ENCODE measurements around the gene TIMP3. TPM values are rescaled to one million over a fixed set of nuclear protein-coding genes. Genes with fewer than 3 reads are reported as not detected.
A peak's percentile ranks its signal among the peaks of the same experiment; 100 is the strongest.

TIMP3 gene
- total and polyA plus RNA-seq, 2 donors: 8.7 to 29.7 TPM

- no peak overlapping the region for H3K4me3 ChIP-seq (ENCODE audit: low read length in 2 of 2)
- no peak overlapping the region for H3K27ac ChIP-seq (ENCODE audit: low read depth in 1 of 2, low read length in 1 of 2)
- no peaks in the 10 kb centered on the region for H3K36me3 ChIP-seq (ENCODE audit: control insufficient read depth in 2 of 2, insufficient read depth in 2 of 2, low read length in 1 of 2)
- peaks cover 0 to 14% of the 10 kb centered on the region in 2 donors for H3K4me1 ChIP-seq (ENCODE audit: control insufficient read depth in 2 of 2, insufficient read depth in 2 of 2, low read length in 2 of 2)
- no peaks in the 10 kb centered on the region for H3K9me3 ChIP-seq (ENCODE audit: control insufficient read depth in 2 of 2, insufficient read depth in 1 of 2, low read length in 1 of 2)
- 97% methylated on average over 2 of the region's 2 CpGs for WGBS
- no peaks in the 10 kb centered on the region for H3K27me3 ChIP-seq (ENCODE audit: control insufficient read depth in 2 of 2, insufficient read depth in 1 of 2, low read length in 1 of 2)
- no peak for DNase-seq (ENCODE audit: low read depth in 6 of 9, low spot score in 9 of 9)
Measured at GRCh38 chr22:32830957-32831356, 29.5 kb downstream of the TIMP3 start.

DNA sequence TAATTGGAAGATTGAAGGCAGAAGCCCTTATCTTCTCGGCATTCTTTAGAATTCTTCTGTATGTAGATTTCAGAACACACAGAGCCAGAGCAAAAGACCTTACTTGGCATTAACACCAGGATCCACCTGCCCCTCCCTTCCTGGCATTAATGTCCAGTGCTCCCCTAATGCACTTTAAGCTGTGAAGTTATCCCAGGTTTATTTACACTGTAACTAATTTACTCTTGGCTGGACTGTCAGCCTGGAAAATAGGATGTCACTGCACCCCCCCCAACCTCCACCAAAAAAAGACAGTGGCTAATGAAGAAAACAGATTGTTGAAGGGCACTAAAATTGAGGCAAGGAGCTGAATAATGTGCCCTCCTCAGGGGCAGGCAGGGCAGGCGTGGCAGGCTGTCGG lies 30.1 kb downstream of the TIMP3 start:
- no peaks in the 10 kb centered on the region for H3K9me3 ChIP-seq (ENCODE audit: control insufficient read depth in 2 of 2, insufficient read depth in 1 of 2, low read length in 1 of 2)
- no peak overlapping the region for H3K4me3 ChIP-seq (ENCODE audit: low read length in 2 of 2)
- no peaks in the 10 kb centered on the region for H3K27me3 ChIP-seq (ENCODE audit: control insufficient read depth in 2 of 2, insufficient read depth in 1 of 2, low read length in 1 of 2)
- no peak overlapping the region for H3K27ac ChIP-seq (ENCODE audit: low read depth in 1 of 2, low read length in 1 of 2)
- WGBS: 94% methylated on average over 3 of the region's 3 CpGs
- H3K36me3 ChIP-seq (ENCODE audit: control insufficient read depth in 2 of 2, insufficient read depth in 2 of 2, low read length in 1 of 2): no peaks in the 10 kb centered on the region
- DNase-seq (ENCODE audit: low read depth in 6 of 9, low spot score in 9 of 9): no peak
- H3K4me1 ChIP-seq (ENCODE audit: control insufficient read depth in 2 of 2, insufficient read depth in 2 of 2, low read length in 2 of 2): peaks cover 0 to 17% of the 10 kb centered on the region in 2 donors

DNA sequence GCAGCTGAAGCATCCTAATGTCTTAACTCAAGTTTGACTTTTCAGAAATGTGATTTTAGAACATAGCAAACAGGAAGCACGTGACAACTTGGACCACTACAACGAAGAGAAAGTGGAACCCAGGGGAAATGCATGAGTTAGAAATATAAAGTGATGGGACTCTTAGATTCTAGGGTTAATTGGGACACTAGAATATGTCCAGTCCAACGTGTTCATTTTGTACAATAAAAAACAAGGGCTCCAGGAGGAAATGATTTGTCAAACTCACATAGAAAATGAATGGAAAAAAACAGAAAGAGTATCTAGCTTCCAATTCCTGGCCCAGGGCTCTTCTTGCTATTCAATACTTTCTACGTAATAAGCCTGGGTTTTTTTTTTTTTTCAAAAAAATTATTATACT lies 30.7 kb downstream of the TIMP3 start:
- no peak overlapping the region for H3K27ac ChIP-seq (ENCODE audit: low read depth in 1 of 2, low read length in 1 of 2)
- 29% methylated on average over 4 of the region's 4 CpGs for WGBS
- H3K4me1 ChIP-seq (ENCODE audit: control insufficient read depth in 2 of 2, insufficient read depth in 2 of 2, low read length in 2 of 2): peaks cover 0 to 23% of the 10 kb centered on the region in 2 donors
- peak in 1 of 9 donors; percentile 39 for DNase-seq (ENCODE audit: low read depth in 6 of 9, low spot score in 9 of 9)
- H3K4me3 ChIP-seq (ENCODE audit: low read length in 2 of 2): no peak overlapping the region
- H3K9me3 ChIP-seq (ENCODE audit: control insufficient read depth in 2 of 2, insufficient read depth in 1 of 2, low read length in 1 of 2): no peaks in the 10 kb centered on the region
- H3K36me3 ChIP-seq (ENCODE audit: control insufficient read depth in 2 of 2, insufficient read depth in 2 of 2, low read length in 1 of 2): no peaks in the 10 kb centered on the region
- no peaks in the 10 kb centered on the region for H3K27me3 ChIP-seq (ENCODE audit: control insufficient read depth in 2 of 2, insufficient read depth in 1 of 2, low read length in 1 of 2)

GRCh38 chr22:32836280-32837123 lies 35.0 kb downstream of the TIMP3 start:
- DNase-seq (ENCODE audit: low read depth in 6 of 9, low spot score in 9 of 9): peak in 7 of 9 donors; percentile 33 to 73 (median 43)
- Histone ChIP-seq H3K27me3 (ENCODE audit: control insufficient read depth in 2 of 2, insufficient read depth in 1 of 2, low read length in 1 of 2) (no peaks in the 10 kb centered on the region), H3K36me3 (ENCODE audit: control insufficient read depth in 2 of 2, insufficient read depth in 2 of 2, low read length in 1 of 2) (no peaks in the 10 kb centered on the region), H3K4me3 (ENCODE audit: low read length in 2 of 2) (no peak overlapping the region), H3K4me1 (ENCODE audit: control insufficient read depth in 2 of 2, insufficient read depth in 2 of 2, low read length in 2 of 2) (peaks cover 0 to 24% of the 10 kb centered on the region in 2 donors), H3K27ac (ENCODE audit: low read depth in 1 of 2, low read length in 1 of 2) (no peak overlapping the region), H3K9me3 (ENCODE audit: control insufficient read depth in 2 of 2, insufficient read depth in 1 of 2, low read length in 1 of 2) (no peaks in the 10 kb centered on the region)
- WGBS: 53% methylated on average over 7 of the region's 7 CpGs

DNA sequence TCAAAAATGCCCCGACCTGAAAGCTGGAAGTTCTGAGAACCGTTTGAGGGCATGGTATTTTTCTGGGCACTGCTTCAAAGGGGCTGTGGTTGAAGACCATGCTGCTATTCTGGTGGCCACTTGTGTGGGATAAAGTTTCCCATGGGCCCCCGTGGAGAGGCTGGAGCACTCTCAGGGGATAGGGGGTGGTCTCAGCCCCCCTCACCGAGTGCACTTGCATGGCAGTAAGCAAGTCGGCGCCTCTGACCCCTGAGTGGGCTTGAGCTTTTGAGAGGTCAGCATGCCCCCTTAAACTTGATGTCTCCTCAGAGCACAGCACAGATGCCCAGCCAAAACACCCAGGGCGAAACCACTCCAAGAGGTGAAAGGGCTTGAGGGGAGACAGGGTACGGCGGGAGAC lies 35.6 kb downstream of the TIMP3 start:
- H3K4me1 ChIP-seq (ENCODE audit: control insufficient read depth in 2 of 2, insufficient read depth in 2 of 2, low read length in 2 of 2): peaks cover 0 to 18% of the 10 kb centered on the region in 2 donors
- 92% methylated on average over 9 of the region's 9 CpGs for WGBS
- no peaks in the 10 kb centered on the region for H3K36me3 ChIP-seq (ENCODE audit: control insufficient read depth in 2 of 2, insufficient read depth in 2 of 2, low read length in 1 of 2)
- no peaks in the 10 kb centered on the region for H3K9me3 ChIP-seq (ENCODE audit: control insufficient read depth in 2 of 2, insufficient read depth in 1 of 2, low read length in 1 of 2)
- H3K27me3 ChIP-seq (ENCODE audit: control insufficient read depth in 2 of 2, insufficient read depth in 1 of 2, low read length in 1 of 2): no peaks in the 10 kb centered on the region
- H3K4me3 ChIP-seq (ENCODE audit: low read length in 2 of 2): no peak overlapping the region
- no peak for DNase-seq (ENCODE audit: low read depth in 6 of 9, low spot score in 9 of 9)
- no peak overlapping the region for H3K27ac ChIP-seq (ENCODE audit: low read depth in 1 of 2, low read length in 1 of 2)

DNA sequence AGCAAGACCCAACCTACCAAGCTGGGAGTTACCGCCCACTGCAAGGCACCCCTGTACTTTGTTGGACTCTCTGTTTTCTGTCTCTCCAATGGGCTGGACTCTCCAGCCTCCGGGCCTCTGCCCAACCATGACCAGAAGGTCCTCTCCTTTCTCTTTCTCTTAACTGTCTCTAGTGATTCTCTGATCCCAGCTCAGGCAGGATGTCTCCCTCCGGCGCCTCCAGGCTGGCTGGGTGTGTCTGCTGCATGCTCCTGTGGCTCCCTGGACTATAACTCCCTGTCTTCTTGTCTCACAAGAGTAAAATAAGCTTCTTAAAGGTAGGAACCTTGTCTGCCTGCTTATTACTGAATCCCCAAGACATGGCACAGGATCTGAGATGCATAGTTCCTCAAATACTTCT lies 36.3 kb downstream of the TIMP3 start:
- Histone ChIP-seq H3K36me3 (ENCODE audit: control insufficient read depth in 2 of 2, insufficient read depth in 2 of 2, low read length in 1 of 2) (no peaks in the 10 kb centered on the region), H3K4me1 (ENCODE audit: control insufficient read depth in 2 of 2, insufficient read depth in 2 of 2, low read length in 2 of 2) (peaks cover 0 to 18% of the 10 kb centered on the region in 2 donors), H3K27ac (ENCODE audit: low read depth in 1 of 2, low read length in 1 of 2) (no peak overlapping the region), H3K27me3 (ENCODE audit: control insufficient read depth in 2 of 2, insufficient read depth in 1 of 2, low read length in 1 of 2) (no peaks in the 10 kb centered on the region), H3K9me3 (ENCODE audit: control insufficient read depth in 2 of 2, insufficient read depth in 1 of 2, low read length in 1 of 2) (no peaks in the 10 kb centered on the region), H3K4me3 (ENCODE audit: low read length in 2 of 2) (no peak overlapping the region)
- 98% methylated on average over 4 of the region's 4 CpGs for WGBS
- DNase-seq (ENCODE audit: low read depth in 6 of 9, low spot score in 9 of 9): no peak

DNA sequence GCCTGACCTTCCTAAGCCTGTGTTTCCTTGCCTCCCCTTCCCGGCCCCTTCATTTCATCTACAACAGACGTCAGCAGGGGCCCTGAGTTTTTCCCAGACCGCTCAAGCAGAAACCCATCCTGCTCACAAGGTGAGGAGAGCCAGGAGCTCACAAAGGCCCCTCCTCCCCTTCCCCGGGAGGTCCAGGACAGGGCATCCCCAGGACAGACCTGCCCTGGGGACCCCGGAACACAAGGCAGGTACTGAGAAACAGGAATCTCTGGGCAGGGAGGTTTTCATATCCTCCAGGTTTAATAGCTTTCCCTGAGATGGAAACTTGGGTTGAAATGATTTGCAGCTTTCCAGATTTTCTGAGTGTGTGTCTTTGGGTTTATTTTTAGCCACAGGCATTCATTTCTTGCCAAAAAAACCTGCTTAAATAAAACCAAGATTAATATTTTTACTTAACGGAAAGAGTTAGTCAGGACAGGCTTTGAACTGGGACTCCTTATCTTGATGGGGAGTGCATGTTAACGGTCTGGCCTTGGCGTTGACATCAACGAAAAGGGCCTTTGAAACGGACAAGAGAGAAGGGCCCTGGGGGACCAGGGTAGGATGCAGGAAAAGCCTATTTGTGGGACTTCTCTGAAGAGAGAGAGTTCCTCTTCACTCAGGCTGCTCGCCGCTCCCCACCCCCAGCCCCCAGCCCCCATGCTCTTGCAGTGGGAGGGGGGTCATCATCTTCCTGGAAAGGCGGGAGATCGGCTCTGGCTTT lies 38.5 kb downstream of the TIMP3 start:
- peaks cover 0 to 18% of the 10 kb centered on the region in 2 donors for H3K4me1 ChIP-seq (ENCODE audit: control insufficient read depth in 2 of 2, insufficient read depth in 2 of 2, low read length in 2 of 2)
- H3K36me3 ChIP-seq (ENCODE audit: control insufficient read depth in 2 of 2, insufficient read depth in 2 of 2, low read length in 1 of 2): no peaks in the 10 kb centered on the region
- no peak for DNase-seq (ENCODE audit: low read depth in 6 of 9, low spot score in 9 of 9)
- no peaks in the 10 kb centered on the region for H3K9me3 ChIP-seq (ENCODE audit: control insufficient read depth in 2 of 2, insufficient read depth in 1 of 2, low read length in 1 of 2)
- WGBS: 86% methylated on average over 14 of the region's 14 CpGs
- no peak overlapping the region for H3K27ac ChIP-seq (ENCODE audit: low read depth in 1 of 2, low read length in 1 of 2)
- H3K27me3 ChIP-seq (ENCODE audit: control insufficient read depth in 2 of 2, insufficient read depth in 1 of 2, low read length in 1 of 2): no peaks in the 10 kb centered on the region
- H3K4me3 ChIP-seq (ENCODE audit: low read length in 2 of 2): no peak overlapping the region

- peaks cover 0 to 18% of the 10 kb centered on the region in 2 donors for H3K4me1 ChIP-seq (ENCODE audit: control insufficient read depth in 2 of 2, insufficient read depth in 2 of 2, low read length in 2 of 2)
- no peak for DNase-seq (ENCODE audit: low read depth in 6 of 9, low spot score in 9 of 9)
- H3K36me3 ChIP-seq (ENCODE audit: control insufficient read depth in 2 of 2, insufficient read depth in 2 of 2, low read length in 1 of 2): no peaks in the 10 kb centered on the region
- H3K27me3 ChIP-seq (ENCODE audit: control insufficient read depth in 2 of 2, insufficient read depth in 1 of 2, low read length in 1 of 2): no peaks in the 10 kb centered on the region
- WGBS: 96% methylated on average over 6 of the region's 6 CpGs
- no peak overlapping the region for H3K27ac ChIP-seq (ENCODE audit: low read depth in 1 of 2, low read length in 1 of 2)
- no peaks in the 10 kb centered on the region for H3K9me3 ChIP-seq (ENCODE audit: control insufficient read depth in 2 of 2, insufficient read depth in 1 of 2, low read length in 1 of 2)
- H3K4me3 ChIP-seq (ENCODE audit: low read length in 2 of 2): no peak overlapping the region
Measured at GRCh38 chr22:32841175-32841574, 39.7 kb downstream of the TIMP3 start.

DNA sequence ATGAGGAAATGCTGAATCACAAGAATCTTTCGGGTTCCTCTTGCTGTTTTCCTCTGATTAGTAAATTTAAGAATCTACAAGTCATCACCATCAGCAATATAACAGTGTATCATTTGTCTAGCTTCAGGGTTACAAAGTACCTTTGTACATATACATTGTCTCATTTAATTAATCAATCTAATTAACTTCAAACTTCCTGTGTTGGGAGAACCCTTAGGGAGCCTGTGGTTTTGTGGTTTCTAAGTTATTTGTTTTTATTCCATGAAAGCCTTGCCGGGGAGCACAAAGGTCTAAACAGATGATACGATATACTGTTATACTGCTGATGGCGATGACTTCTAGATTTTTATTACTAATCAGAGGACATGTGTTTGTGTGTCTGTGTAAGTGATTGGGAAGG lies 41.0 kb downstream of the TIMP3 start:
- Histone ChIP-seq H3K4me3 (ENCODE audit: low read length in 2 of 2) (no peak overlapping the region), H3K36me3 (ENCODE audit: control insufficient read depth in 2 of 2, insufficient read depth in 2 of 2, low read length in 1 of 2) (no peaks in the 10 kb centered on the region), H3K27me3 (ENCODE audit: control insufficient read depth in 2 of 2, insufficient read depth in 1 of 2, low read length in 1 of 2) (no peaks in the 10 kb centered on the region), H3K9me3 (ENCODE audit: control insufficient read depth in 2 of 2, insufficient read depth in 1 of 2, low read length in 1 of 2) (no peaks in the 10 kb centered on the region), H3K4me1 (ENCODE audit: control insufficient read depth in 2 of 2, insufficient read depth in 2 of 2, low read length in 2 of 2) (peaks cover 0 to 13% of the 10 kb centered on the region in 2 donors), H3K27ac (ENCODE audit: low read depth in 1 of 2, low read length in 1 of 2) (no peak overlapping the region)
- WGBS: 53% methylated on average over 4 of the region's 4 CpGs
- DNase-seq (ENCODE audit: low read depth in 6 of 9, low spot score in 9 of 9): no peak

All from thymus (tissue), 11 donors.